K562 (cell line): ENCODE results near the gene TCEAL5. TPM values are rescaled to one million over a fixed set of nuclear protein-coding genes. Genes with fewer than 3 reads are reported as not detected.
"Not testable (repeated sequence)": the region's sequence is repeated elsewhere in the genome, so short reads cannot be mapped to it uniquely, and the experiment has no call there.

Experiments
- ATAC-seq: fragments of 200-7000 bp; cut with Tn5 transposase; 3 replicates; pipeline ENCODE4 v1.9.1; 2020; ENCODE audit warnings: moderate library complexity
- BruUV-seq: library from RNA; stranded (reverse); fragments of 400-500 nt; replicated peaks from 2 replicates; lab custom pipeline; 2021; lab: Mats Ljungman, UMichigan
- CTCF ChIA-PET: fragments of 300-600 bp; formaldehyde crosslinking; extraction: SDS; loops from one replicate; lab custom pipeline; 2021; ENCODE audit warnings: low intra/inter-chr PET ratio; lab: Yijun Ruan, JAX
- POLR2A ChIA-PET: fragments of 300-600, 350-650 bp; sonication (Branson Sonifier 250); formaldehyde crosslinking; extraction: SDS; loops from one replicate; lab custom pipeline; 2021; ENCODE audit warnings: antibody characterized with exemption, inconsistent platforms; lab: Yijun Ruan, JAX
- DNase-seq, 4 experiments: peaks; one replicate each; pipeline versions ENCODE4 v3.0.0 to v3.0.0-alpha.2; 2011 to 2018; ENCODE audit warnings: low spot score in 3 of 4, mixed read lengths in 3 of 4; ENCODE audit errors: extremely low read depth in 1 of 4
- FAIRE-seq: peaks from 2 replicates; lab custom pipeline; 2011; peaks lifted over from hg19 to GRCh38; lab: Jason Lieb, UNC
- H2AFZ ChIP-seq: 2 replicates; pipeline ENCODE4 v1.6.0; 2011; ENCODE audit warnings: low read depth, low read length, control low read depth, inconsistent platforms
- H3K27ac ChIP-seq: fragments of 200-600 bp; 3 replicates; pipeline ENCODE4 v1.8.0; 2011; ENCODE audit warnings: low read depth, mild to moderate bottlenecking, control low read depth, inconsistent platforms, low read length, moderate library complexity, mixed read lengths; ENCODE audit errors: extremely low read depth
- H3K27me3 ChIP-seq, 2 experiments: fragments of 300-600 bp in 1 of 2; 2 replicates in 1 of 2; 3 replicates in 1 of 2; pipeline versions ENCODE4 v1.6.0 to v1.8.0; 2011; ENCODE audit warnings: inconsistent platforms in 2 of 2, low read length in 2 of 2, mild to moderate bottlenecking in 1 of 2, mixed read lengths in 1 of 2, moderate library complexity in 1 of 2; ENCODE audit not compliant: control insufficient read depth in 2 of 2, insufficient read depth in 2 of 2
- H3K36me3 ChIP-seq: fragments of 300-600 bp; 3 replicates; pipeline ENCODE4 v1.8.0; 2011; ENCODE audit warnings: mild to moderate bottlenecking, low read length, inconsistent platforms; ENCODE audit not compliant: control insufficient read depth, insufficient read depth
- H3K4me1 ChIP-seq, 2 experiments: fragments of 200-600 bp in 1 of 2; replicated peaks in 1 of 2; 2 replicates in 1 of 2; 3 replicates in 1 of 2; pipeline versions ENCODE4 v1.5.1 to v1.8.0; 2011; ENCODE audit warnings: inconsistent platforms in 2 of 2, low read length in 2 of 2, mild to moderate bottlenecking in 1 of 2, mixed read lengths in 1 of 2, moderate library complexity in 1 of 2; ENCODE audit not compliant: control insufficient read depth in 2 of 2, insufficient read depth in 2 of 2
- H3K4me2 ChIP-seq: 2 replicates; pipeline ENCODE4 v1.6.1; 2011; ENCODE audit warnings: low read length, control low read depth, inconsistent platforms, mixed read lengths; ENCODE audit not compliant: insufficient read depth
- H3K4me3 ChIP-seq: fragments of 200-600 bp; sonication (generic), shearing (Covaris generic); 2 replicates; pipeline ENCODE4 v1.5.1; 2016; ENCODE audit warnings: control low read depth, inconsistent platforms
- H3K79me2 ChIP-seq: fragments of 200-600 bp; 3 replicates; pipeline ENCODE4 v1.8.0; 2011; ENCODE audit warnings: low read length, inconsistent platforms; ENCODE audit not compliant: control insufficient read depth, insufficient read depth
- H3K9ac ChIP-seq, 2 experiments: 2 replicates each; pipeline versions ENCODE4 v1.6.0 to v1.6.1; 2011; ENCODE audit warnings: low read depth in 2 of 2, low read length in 2 of 2, control low read depth in 1 of 2, inconsistent platforms in 1 of 2, mild to moderate bottlenecking in 1 of 2, mixed read lengths in 1 of 2; ENCODE audit not compliant: insufficient read depth in 1 of 2
- H3K9me1 ChIP-seq: one replicate; pipeline ENCODE4 v1.6.0; 2011; ENCODE audit warnings: inconsistent platforms, mild to moderate bottlenecking, low read length, moderate library complexity; ENCODE audit not compliant: control insufficient read depth, insufficient read depth
- H3K9me3 ChIP-seq: replicated peaks from 2 replicates; pipeline ENCODE4 v1.5.1; 2011; ENCODE audit warnings: low read depth, low read length, inconsistent platforms; ENCODE audit not compliant: control insufficient read depth, insufficient read depth
- H4K20me1 ChIP-seq: replicated peaks from 2 replicates; pipeline ENCODE4 v1.6.1; 2011; ENCODE audit warnings: low read length, inconsistent platforms, mixed read lengths; ENCODE audit not compliant: control insufficient read depth, insufficient read depth
- EP400 ChIP-seq: fragments of 450-650 bp; IDR thresholded peaks from 2 replicates; pipeline ENCODE4 v1.6.1; 2017; ENCODE audit warnings: antibody characterized with exemption, mild to moderate bottlenecking, moderate library complexity
- NBN ChIP-seq: fragments of 450-650 bp; IDR thresholded peaks from 2 replicates; pipeline ENCODE4 v1.6.1; 2016; ENCODE audit warnings: low read depth, mild to moderate bottlenecking
- STAG1 ChIP-seq: sonication (generic); formaldehyde crosslinking; IDR thresholded peaks from 2 replicates; pipeline ENCODE4 v1.5.0; 2020; ENCODE audit warnings: missing genetic modification reagents, borderline replicate concordance
- TBL1XR1 ChIP-seq, 2 experiments: IDR thresholded peaks; 2 replicates each; pipeline ENCODE4 v1.6.1; 2012; ENCODE audit warnings: improper control_type of control experiment in 2 of 2, low read length in 2 of 2, mild to moderate bottlenecking in 1 of 2
- ZBTB2 ChIP-seq: fragments of 450-650 bp; IDR thresholded peaks from 2 replicates; pipeline ENCODE4 v1.6.1; 2016; ENCODE audit warnings: antibody characterized with exemption
- ZHX1 ChIP-seq: fragments of 150-350 bp; conservative IDR thresholded peaks from 2 replicates; pipeline ENCODE4 v1.6.1; 2014; ENCODE audit warnings: low read length
- ZNF146 ChIP-seq: IDR thresholded peaks from one replicate; pipeline ENCODE4 v1.6.1; 2018; ENCODE audit warnings: missing compliant biosample characterization; ENCODE audit not compliant: unreplicated experiment
- ZNF75A ChIP-seq: fragments of 450-650 bp; formaldehyde crosslinking; IDR thresholded peaks from 2 replicates; pipeline ENCODE4 v1.4.0; 2020; ENCODE audit warnings: mild to moderate bottlenecking
- WGBS: fragments of 100-300 bp; shearing (Covaris generic); methylation state at CpG from one replicate; pipeline ENCODE4 v1.1.6; 2016; ENCODE audit warnings: low coverage, mixed read lengths; ENCODE audit not compliant: insufficient coverage; ENCODE audit errors: missing lambda C conversion rate; 5-methylcytosine and 5-hydroxymethylcytosine counted together
- in situ Hi-C: fragments of 300-500 bp; cut with MboI; formaldehyde crosslinking; loops from 4 replicates; pipeline ENCODE4 v1.15.0; 2018; ENCODE audit warnings: inconsistent platforms, mixed read lengths
- intact Hi-C: fragments of 100-400 bp; cut with micrococcal nuclease; formaldehyde crosslinking; loops from 2 replicates; pipeline ENCODE4 v1.14.2; 2022
- polyA plus RNA-seq, 8 experiments: library from polyadenylated mRNA; depleted of rRNA in 4 of 8; stranded (reverse) in 5 of 8; unstranded in 3 of 8; fragments of >200 nt; fragmentation: Nextera tagmentation in 2 of 8; fragmentation: Illumina TruSeq in 1 of 8; extraction: Ambion mirVana in 2 of 8; extraction: Trizol in 1 of 8; gene quantifications; 2 replicates each; pipeline versions ENCODE4 v1.2.1 to v1.2.3, GENCODE V29; 2011 to 2014; ENCODE audit warnings: inconsistent platforms in 1 of 8, missing spikeins in 1 of 8
- total RNA-seq, 7 experiments: library from RNA; depleted of rRNA in 6 of 7; stranded (reverse); fragments of >200 nt in 6 of 7; fragmentation: Illumina TruSeq in 2 of 7; extraction: Trizol in 2 of 7; gene quantifications; 2 replicates each; pipeline versions ENCODE4 v1.2.1 to v1.2.3, GENCODE V29; 2011 to 2021; ENCODE audit warnings: low replicate concordance in 1 of 7

The TCEAL5 gene
- total and polyA plus RNA-seq, 9 of the 15 experiments (the other 6 are each of a cell fraction or from before 2014, with no cell fraction given) = 0.10 to 0.18 TPM; not detected in 7

- peak; percentile 73; the same call in 1 of the 2 replicates for TF ChIP-seq ZBTB2
- no peak for TF ChIP-seq ZHX1
- peak; percentile 35; the same call in 1 of the 2 replicates for TF ChIP-seq EP400
- TF ChIP-seq TBL1XR1 (IDR thresholded peaks at IDR 0.05; ENCODE audit: low read length in 2 of 2) = peak; percentile 62 to 89; a peak in 3 of 4 replicates
- no peak for TF ChIP-seq ZNF75A (CRISPR knock-in tag)
- TF ChIP-seq STAG1 = no peak
- 0 out of 2 replicates have a peak, but pooled peaks have one; percentile 54 for TF ChIP-seq NBN
These were observed 43.3 kb downstream of the TCEAL5 start (continued) for GRCh38 chrX:103233263-103233662.

- H3K79me2 ChIP-seq, in situ Hi-C loops, DNase-seq, H3K36me3 ChIP-seq, POLR2A ChIA-PET, CTCF ChIA-PET, H3K4me1 ChIP-seq, H3K9ac ChIP-seq, H2AFZ ChIP-seq, H3K4me3 ChIP-seq, H3K27me3 ChIP-seq, H3K9me1 ChIP-seq, BruUV-seq, ATAC-seq, H4K20me1 ChIP-seq, FAIRE-seq, H3K4me2 ChIP-seq, H3K9me3 ChIP-seq, intact Hi-C loops, H3K27ac ChIP-seq: not testable (repeated sequence)
- WGBS = 92% methylated on average over 4 of the region's 4 CpGs
- peak; percentile 73 for TF ChIP-seq ZNF146 (CRISPR knock-in tag)
These were observed 50.6 kb downstream of the TCEAL5 start for GRCh38 chrX:103225918-103226317.

Other genes with a start within 250 kb of the TCEAL5 start
Only the 7 nearest of the 9 such genes appear.
- not detected in 2 replicates for gene NXF3, start 183.6 kb downstream of the TCEAL5 start, total RNA-seq (2014; rRNA removed)
- gene NXF3, start 183.6 kb downstream of the TCEAL5 start, total RNA-seq (2014; rRNA removed; fragmentation: Illumina TruSeq; extraction: Trizol) = 0.13 and 0.33 TPM in 2 replicates
- 0.23 TPM in 1 of 2 replicates, not detected in the other for gene NXF3, start 183.6 kb downstream of the TCEAL5 start, total RNA-seq (2015; rRNA removed; fragmentation: Illumina TruSeq; extraction: Trizol)
- gene NXF3, start 183.6 kb downstream of the TCEAL5 start, total RNA-seq (2021) = 0.40 TPM in 1 of 2 replicates, not detected in the other
- gene NXF3, start 183.6 kb downstream of the TCEAL5 start, polyA plus RNA-seq (2011; rRNA removed) = 0.28 and 1.2 TPM in 2 replicates
- gene NXF3, start 183.6 kb downstream of the TCEAL5 start, polyA plus RNA-seq (2014; fragmentation: Illumina TruSeq; extraction: Trizol) = 0.15 and 0.21 TPM in 2 replicates
- under 1 TPM; 0.18 to 0.24 TPM for gene NXF3, start 183.6 kb downstream of the TCEAL5 start, polyA plus RNA-seq (2014; fragmentation: Nextera tagmentation; extraction: Ambion mirVana)
- 0.33 and 1.5 TPM in 2 replicates for gene NXF3, start 183.6 kb downstream of the TCEAL5 start, polyA plus RNA-seq (2014; rRNA removed)
- 246 and 255 TPM in 2 replicates for gene BEX4, start 61.6 kb downstream of the TCEAL5 start, total RNA-seq (2014; rRNA removed)
- gene BEX4, start 61.6 kb downstream of the TCEAL5 start, total RNA-seq (2014; rRNA removed; fragmentation: Illumina TruSeq; extraction: Trizol) = 222 and 244 TPM in 2 replicates
- gene BEX4, start 61.6 kb downstream of the TCEAL5 start, total RNA-seq (2015; rRNA removed; fragmentation: Illumina TruSeq; extraction: Trizol) = 147 and 154 TPM in 2 replicates
- 135 and 149 TPM in 2 replicates for gene BEX4, start 61.6 kb downstream of the TCEAL5 start, total RNA-seq (2021)
- gene BEX4, start 61.6 kb downstream of the TCEAL5 start, polyA plus RNA-seq (2011; rRNA removed) = 124 and 133 TPM in 2 replicates
- 359 and 399 TPM in 2 replicates for gene BEX4, start 61.6 kb downstream of the TCEAL5 start, polyA plus RNA-seq (2014; fragmentation: Illumina TruSeq; extraction: Trizol)
- gene BEX4, start 61.6 kb downstream of the TCEAL5 start, polyA plus RNA-seq (2014; fragmentation: Nextera tagmentation; extraction: Ambion mirVana) = 100 to 1,000 TPM in 1 of 2 experiments, 10 to 100 TPM in 1; 74.6 to 104 TPM
- 309 and 343 TPM in 2 replicates for gene BEX4, start 61.6 kb downstream of the TCEAL5 start, polyA plus RNA-seq (2014; rRNA removed)
- gene TCEAL8, start 21.6 kb downstream of the TCEAL5 start, total RNA-seq (2014; rRNA removed) = 63.3 and 82.6 TPM in 2 replicates
- 106 and 120 TPM in 2 replicates for gene TCEAL8, start 21.6 kb downstream of the TCEAL5 start, total RNA-seq (2014; rRNA removed; fragmentation: Illumina TruSeq; extraction: Trizol)
- gene TCEAL8, start 21.6 kb downstream of the TCEAL5 start, total RNA-seq (2015; rRNA removed; fragmentation: Illumina TruSeq; extraction: Trizol) = 75.7 and 84.5 TPM in 2 replicates
- gene TCEAL8, start 21.6 kb downstream of the TCEAL5 start, total RNA-seq (2021) = 47.8 and 49.0 TPM in 2 replicates
- gene TCEAL8, start 21.6 kb downstream of the TCEAL5 start, polyA plus RNA-seq (2011; rRNA removed) = 61.1 and 66.3 TPM in 2 replicates
- 94.0 and 110 TPM in 2 replicates for gene TCEAL8, start 21.6 kb downstream of the TCEAL5 start, polyA plus RNA-seq (2014; fragmentation: Illumina TruSeq; extraction: Trizol)
- gene TCEAL8, start 21.6 kb downstream of the TCEAL5 start, polyA plus RNA-seq (2014; fragmentation: Nextera tagmentation; extraction: Ambion mirVana) = 100 to 1,000 TPM; 153 to 178 TPM
- 82.4 and 101 TPM in 2 replicates for gene TCEAL8, start 21.6 kb downstream of the TCEAL5 start, polyA plus RNA-seq (2014; rRNA removed)
- gene BEX2, start 34.2 kb upstream of the TCEAL5 start, total RNA-seq (2014; rRNA removed) = 12.0 and 13.1 TPM in 2 replicates
- gene BEX2, start 34.2 kb upstream of the TCEAL5 start, total RNA-seq (2014; rRNA removed; fragmentation: Illumina TruSeq; extraction: Trizol) = 9.3 and 11.1 TPM in 2 replicates
- gene BEX2, start 34.2 kb upstream of the TCEAL5 start, total RNA-seq (2015; rRNA removed; fragmentation: Illumina TruSeq; extraction: Trizol) = 5.5 and 6.7 TPM in 2 replicates
- gene BEX2, start 34.2 kb upstream of the TCEAL5 start, total RNA-seq (2021) = 5.2 and 8.3 TPM in 2 replicates
- gene BEX2, start 34.2 kb upstream of the TCEAL5 start, polyA plus RNA-seq (2011; rRNA removed) = 5.4 and 8.5 TPM in 2 replicates
- gene BEX2, start 34.2 kb upstream of the TCEAL5 start, polyA plus RNA-seq (2014; fragmentation: Illumina TruSeq; extraction: Trizol) = 7.7 and 13.3 TPM in 2 replicates
- 1 to 10 TPM; 8.3 to 8.9 TPM for gene BEX2, start 34.2 kb upstream of the TCEAL5 start, polyA plus RNA-seq (2014; fragmentation: Nextera tagmentation; extraction: Ambion mirVana)
- 13.3 and 18.0 TPM in 2 replicates for gene BEX2, start 34.2 kb upstream of the TCEAL5 start, polyA plus RNA-seq (2014; rRNA removed)
- not detected in 2 replicates for gene TCEAL7, start 53.5 kb upstream of the TCEAL5 start, total RNA-seq (2014; rRNA removed)
- gene TCEAL7, start 53.5 kb upstream of the TCEAL5 start, total RNA-seq (2014; rRNA removed; fragmentation: Illumina TruSeq; extraction: Trizol) = 0.18 and 0.22 TPM in 2 replicates
- 0.15 TPM in 1 of 2 replicates, not detected in the other for gene TCEAL7, start 53.5 kb upstream of the TCEAL5 start, total RNA-seq (2015; rRNA removed; fragmentation: Illumina TruSeq; extraction: Trizol)
- gene TCEAL7, start 53.5 kb upstream of the TCEAL5 start, total RNA-seq (2021) = 0.13 TPM in 1 of 2 replicates, not detected in the other
- gene TCEAL7, start 53.5 kb upstream of the TCEAL5 start, polyA plus RNA-seq (2011; rRNA removed) = 0.10 TPM in 1 of 2 replicates, not detected in the other
- 0.26 TPM in 1 of 2 replicates, not detected in the other for gene TCEAL7, start 53.5 kb upstream of the TCEAL5 start, polyA plus RNA-seq (2014; fragmentation: Illumina TruSeq; extraction: Trizol)
- under 1 TPM; 0.07 to 0.34 TPM for gene TCEAL7, start 53.5 kb upstream of the TCEAL5 start, polyA plus RNA-seq (2014; fragmentation: Nextera tagmentation; extraction: Ambion mirVana)
- gene TCEAL7, start 53.5 kb upstream of the TCEAL5 start, polyA plus RNA-seq (2014; rRNA removed) = not detected in 2 replicates
- 32.3 and 43.3 TPM in 2 replicates for gene TCEAL9, start 79.8 kb upstream of the TCEAL5 start, total RNA-seq (2014; rRNA removed)
- gene TCEAL9, start 79.8 kb upstream of the TCEAL5 start, total RNA-seq (2014; rRNA removed; fragmentation: Illumina TruSeq; extraction: Trizol) = 69.6 and 74.1 TPM in 2 replicates
- gene TCEAL9, start 79.8 kb upstream of the TCEAL5 start, total RNA-seq (2015; rRNA removed; fragmentation: Illumina TruSeq; extraction: Trizol) = 63.0 and 64.5 TPM in 2 replicates
- 16.2 and 19.5 TPM in 2 replicates for gene TCEAL9, start 79.8 kb upstream of the TCEAL5 start, total RNA-seq (2021)
- 24.9 and 28.8 TPM in 2 replicates for gene TCEAL9, start 79.8 kb upstream of the TCEAL5 start, polyA plus RNA-seq (2011; rRNA removed)
- gene TCEAL9, start 79.8 kb upstream of the TCEAL5 start, polyA plus RNA-seq (2014; fragmentation: Illumina TruSeq; extraction: Trizol) = 60.1 and 70.8 TPM in 2 replicates
- gene TCEAL9, start 79.8 kb upstream of the TCEAL5 start, polyA plus RNA-seq (2014; fragmentation: Nextera tagmentation; extraction: Ambion mirVana) = 100 to 1,000 TPM in 1 of 2 experiments, 10 to 100 TPM in 1; 96.7 to 106 TPM
- 67.1 and 83.4 TPM in 2 replicates for gene TCEAL9, start 79.8 kb upstream of the TCEAL5 start, polyA plus RNA-seq (2014; rRNA removed)
- gene BEX3, start 99.8 kb upstream of the TCEAL5 start, total RNA-seq (2014; rRNA removed) = not detected in 2 replicates
- gene BEX3, start 99.8 kb upstream of the TCEAL5 start, total RNA-seq (2014; rRNA removed; fragmentation: Illumina TruSeq; extraction: Trizol) = not detected in 2 replicates
- not detected in 2 replicates for gene BEX3, start 99.8 kb upstream of the TCEAL5 start, total RNA-seq (2015; rRNA removed; fragmentation: Illumina TruSeq; extraction: Trizol)
- gene BEX3, start 99.8 kb upstream of the TCEAL5 start, total RNA-seq (2021) = 0.47 and 0.58 TPM in 2 replicates
- not detected in 2 replicates for gene BEX3, start 99.8 kb upstream of the TCEAL5 start, polyA plus RNA-seq (2011; rRNA removed)
- not detected in 2 replicates for gene BEX3, start 99.8 kb upstream of the TCEAL5 start, polyA plus RNA-seq (2014; fragmentation: Illumina TruSeq; extraction: Trizol)
- not detected for gene BEX3, start 99.8 kb upstream of the TCEAL5 start, polyA plus RNA-seq (2014; fragmentation: Nextera tagmentation; extraction: Ambion mirVana)
- 0.21 TPM in 1 of 2 replicates, not detected in the other for gene BEX3, start 99.8 kb upstream of the TCEAL5 start, polyA plus RNA-seq (2014; rRNA removed)